ENCODE data around the gene NLRC3.
"Not testable (repeated sequence)": the region's sequence is repeated elsewhere in the genome, so short reads cannot be mapped to it uniquely, and the experiment has no call there.

DNA sequence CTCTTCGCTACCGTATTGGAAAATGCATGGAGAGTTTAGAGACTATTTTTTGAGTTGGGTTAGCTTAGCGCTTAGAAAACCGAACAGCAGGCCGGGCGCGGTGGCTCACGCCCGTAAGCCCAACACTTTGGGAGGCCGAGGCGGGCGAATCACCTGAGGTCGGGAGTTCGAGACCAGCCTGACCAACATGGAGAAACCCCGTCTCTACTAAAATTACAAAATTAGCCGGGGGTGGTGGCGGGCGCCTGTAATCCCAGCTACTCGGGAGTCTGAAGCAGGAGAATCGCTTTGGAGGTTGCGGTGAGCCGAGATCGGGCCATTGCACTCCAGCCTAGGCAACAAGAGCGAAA is 75.8 kb downstream of the NLRC3 start:
- TF ChIP-seq EZH2phosphoT487 (IDR thresholded peaks at IDR 0.05; ENCODE audit: insufficient read depth, low read depth); EZH2 (IDR thresholded peaks at IDR 0.05; ENCODE audit: insufficient read depth, poor library complexity, severe bottlenecking): not testable (repeated sequence)
